BE2C (cell line): ENCODE results near the gene PRDM16.

Experiments used
- DNase-seq: peaks from one replicate; pipeline ENCODE4 v3.0.0-alpha.2; 2020
- H3K27me3 ChIP-seq: fragments of 250-450 bp; sonication (Bioruptor Pico); 2 replicates; pipeline ENCODE4 v1.5.1; 2020; ENCODE audit warnings: mild to moderate bottlenecking
- H3K36me3 ChIP-seq: fragments of 250-450 bp; sonication (Bioruptor Pico); 2 replicates; pipeline ENCODE4 v1.5.1; 2020; ENCODE audit warnings: mild to moderate bottlenecking
- H3K4me1 ChIP-seq: fragments of 250-450 bp; sonication (Bioruptor Pico); 2 replicates; pipeline ENCODE4 v1.5.1; 2020
- H3K4me3 ChIP-seq: 2 replicates; pipeline ENCODE4 v1.5.1; 2011; ENCODE audit warnings: low read depth, low read length
- H3K9me3 ChIP-seq: fragments of 250-450 bp; sonication (Bioruptor Pico); 2 replicates; pipeline ENCODE4 v1.5.1; 2020
- CTCF ChIP-seq: IDR thresholded peaks from 2 replicates; pipeline ENCODE4 v1.5.1; 2012; ENCODE audit warnings: mild to moderate bottlenecking, low read depth, low read length

Gene PRDM16

GRCh38 chr1:3477241-3477995 lies 408.4 kb downstream of the PRDM16 start:
- no peaks in the 10 kb centered on the region for H3K36me3 ChIP-seq
- TF ChIP-seq CTCF: no peak
- H3K27me3 ChIP-seq: no peaks in the 10 kb centered on the region
- no peaks in the 10 kb centered on the region for H3K4me1 ChIP-seq
- H3K9me3 ChIP-seq: no peaks in the 10 kb centered on the region
- DNase-seq: no peak
- no peak overlapping the region for H3K4me3 ChIP-seq

DNA sequence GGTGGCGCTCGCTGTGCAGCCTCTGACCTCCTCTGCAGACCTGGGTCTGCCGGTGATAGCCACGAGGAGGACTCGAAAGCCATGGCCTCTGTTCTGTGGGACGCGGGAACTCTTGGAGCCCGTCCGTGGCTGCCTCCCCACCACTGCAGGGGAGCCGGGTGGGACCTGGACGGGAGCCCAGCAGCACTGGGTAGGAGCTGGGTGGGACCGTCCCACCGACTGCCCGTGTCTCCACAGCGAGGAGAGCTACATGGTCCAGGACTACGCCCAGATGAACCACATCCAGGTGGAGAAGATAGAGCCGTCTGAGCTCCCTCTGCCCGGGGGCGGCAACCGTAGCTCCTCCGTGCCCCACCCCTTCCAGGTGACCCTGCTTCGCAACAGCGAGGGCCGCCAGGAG lies 409.2 kb downstream of the PRDM16 start:
- Histone ChIP-seq H3K27me3 (no peaks in the 10 kb centered on the region), H3K4me3 (no peak overlapping the region), H3K9me3 (no peaks in the 10 kb centered on the region), H3K36me3 (no peaks in the 10 kb centered on the region), H3K4me1 (no peaks in the 10 kb centered on the region)
- no peak for DNase-seq
- no peak for TF ChIP-seq CTCF

- H3K4me3 ChIP-seq: no peak overlapping the region
- H3K4me1 ChIP-seq: no peaks in the 10 kb centered on the region
- no peak for DNase-seq
- H3K27me3 ChIP-seq: no peaks in the 10 kb centered on the region
- no peak for TF ChIP-seq CTCF
- no peaks in the 10 kb centered on the region for H3K36me3 ChIP-seq
- H3K9me3 ChIP-seq: no peaks in the 10 kb centered on the region
These were observed 410.7 kb downstream of the PRDM16 start for GRCh38 chr1:3479511-3480368.

GRCh38 chr1:3480369-3480719 lies 411.3 kb downstream of the PRDM16 start:
- no peaks in the 10 kb centered on the region for H3K27me3 ChIP-seq
- H3K4me1 ChIP-seq: no peaks in the 10 kb centered on the region
- no peak for DNase-seq
- TF ChIP-seq CTCF: no peak
- H3K9me3 ChIP-seq: no peaks in the 10 kb centered on the region
- no peaks in the 10 kb centered on the region for H3K36me3 ChIP-seq
- H3K4me3 ChIP-seq: no peak overlapping the region

DNA sequence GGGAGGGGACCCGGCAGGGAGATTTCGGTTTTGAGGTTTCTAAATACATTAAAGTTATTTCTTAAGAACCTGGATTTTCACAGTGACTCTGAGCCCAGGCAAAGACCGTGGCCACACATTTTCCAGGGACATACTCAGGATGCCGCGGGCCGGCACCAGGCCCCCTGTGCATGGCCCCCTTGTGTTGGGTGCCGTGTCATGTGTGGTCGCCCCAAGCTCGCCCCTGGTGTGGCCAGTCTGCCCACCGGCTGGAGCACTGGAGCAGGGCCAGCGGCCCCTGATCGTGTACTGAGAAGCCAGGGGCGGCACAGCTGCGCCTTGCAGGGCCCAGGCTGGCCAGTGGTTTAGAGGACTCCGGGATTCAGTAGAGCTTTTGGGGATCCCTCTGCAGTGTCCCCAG lies 412.0 kb downstream of the PRDM16 start:
- TF ChIP-seq CTCF: no peak
- no peak overlapping the region for H3K4me3 ChIP-seq
- no peaks in the 10 kb centered on the region for H3K36me3 ChIP-seq
- DNase-seq: no peak
- H3K27me3 ChIP-seq: no peaks in the 10 kb centered on the region
- no peaks in the 10 kb centered on the region for H3K9me3 ChIP-seq
- no peaks in the 10 kb centered on the region for H3K4me1 ChIP-seq

GRCh38 chr1:3481836-3482375 lies 412.9 kb downstream of the PRDM16 start:
- no peak for DNase-seq
- H3K9me3 ChIP-seq: no peaks in the 10 kb centered on the region
- no peaks in the 10 kb centered on the region for H3K4me1 ChIP-seq
- no peak overlapping the region for H3K4me3 ChIP-seq
- no peak for TF ChIP-seq CTCF
- no peaks in the 10 kb centered on the region for H3K27me3 ChIP-seq
- no peaks in the 10 kb centered on the region for H3K36me3 ChIP-seq
